Measurements from ENCODE around the gene RBM28. TPM values are rescaled to one million over a fixed set of nuclear protein-coding genes. Genes with fewer than 3 reads are reported as not detected.

The RBM28 gene
- total RNA-seq, 1 donor from 2014 or later: 40.2 TPM

DNA sequence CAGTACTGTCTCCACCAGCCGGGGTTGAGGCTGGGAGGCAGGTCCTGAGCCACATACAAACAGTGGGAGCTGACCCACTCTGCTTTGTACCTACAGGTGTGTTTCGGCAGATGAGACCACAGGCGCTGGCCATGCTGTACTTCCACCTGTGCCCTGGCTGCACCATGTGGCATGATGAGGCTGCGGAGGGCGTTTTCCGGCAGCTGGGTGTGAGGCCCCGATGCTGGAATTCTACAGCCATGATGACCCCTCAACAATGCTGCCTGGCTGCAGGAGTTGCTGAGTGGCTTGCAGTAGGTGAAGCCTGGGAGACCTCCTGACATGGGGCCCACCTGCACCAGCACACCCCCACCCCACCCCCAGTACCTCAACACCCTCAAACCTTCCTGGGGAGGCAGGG, 48.1 kb upstream of the RBM28 start:
- Histone ChIP-seq H3K9ac (ENCODE audit: low read length) (no peak overlapping the region), H3K9me3 (ENCODE audit: insufficient read depth, low read depth, low read length) (no peaks in the 10 kb centered on the region)

DNA sequence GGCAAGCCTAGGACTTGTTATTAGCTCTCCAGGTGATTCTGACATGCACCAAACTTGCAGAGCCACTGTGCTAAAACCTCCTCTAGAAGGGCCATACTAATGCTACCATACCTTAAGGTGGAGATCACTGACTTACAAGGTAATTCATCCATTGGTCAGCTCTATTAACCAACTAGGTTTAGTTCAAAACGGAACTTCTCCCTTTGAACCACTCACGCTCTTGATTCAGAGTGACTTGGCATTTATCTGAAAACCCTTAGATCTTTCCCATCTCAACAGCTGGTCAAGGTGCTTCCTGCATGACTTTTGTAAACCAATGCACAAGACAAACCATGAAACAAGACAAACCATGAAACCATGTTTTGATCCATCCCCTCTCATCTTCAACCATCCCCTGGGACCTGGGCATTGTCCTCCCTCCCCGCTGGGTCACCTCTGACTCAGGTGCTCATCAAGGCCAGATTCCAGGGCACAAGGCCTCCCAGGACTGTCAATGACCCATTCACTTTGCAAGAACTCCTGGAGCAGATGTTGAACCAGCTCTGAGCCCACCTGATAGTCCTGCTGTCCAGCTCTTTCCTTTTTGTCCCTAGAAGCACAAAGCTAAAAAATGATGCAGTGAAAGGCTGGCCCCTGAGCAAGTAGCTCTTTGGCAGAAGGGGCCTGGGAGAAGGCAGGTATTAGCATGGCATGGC, 47.3 kb upstream of the RBM28 start:
- Mint-ChIP-seq H3K4me3 (ENCODE audit: unreplicated experiment) (no peak overlapping the region), H3K9me3 (ENCODE audit: unreplicated experiment) (no peaks in the 10 kb centered on the region), H3K4me1 (ENCODE audit: low read depth, unreplicated experiment) (no peaks in the 10 kb centered on the region), H3K27ac (ENCODE audit: unreplicated experiment) (no peak overlapping the region), H3K27me3 (ENCODE audit: low read depth, unreplicated experiment) (peaks cover 45% of the 10 kb centered on the region), H3K36me3 (ENCODE audit: low read depth, unreplicated experiment) (peaks cover 4% of the 10 kb centered on the region)
- no peaks in the 10 kb centered on the region for H3K79me2 ChIP-seq (ENCODE audit: insufficient read depth, low read length)
- no peak overlapping the region for H3K9ac ChIP-seq (ENCODE audit: low read length)
- no peak for DNase-seq (ENCODE audit: low read depth)
- peaks cover 4% of the 10 kb centered on the region for H4K20me1 ChIP-seq (ENCODE audit: insufficient read depth, low read length)
- no peak overlapping the region for H3K4me3 ChIP-seq (ENCODE audit: insufficient read depth, low read depth, low read length)
- H3K4me2 ChIP-seq (ENCODE audit: low read length): no peak overlapping the region
- H3K36me3 ChIP-seq (ENCODE audit: insufficient read depth, low read length): peaks cover 2% of the 10 kb centered on the region
- H3K9me3 ChIP-seq (ENCODE audit: insufficient read depth, low read depth, low read length): no peaks in the 10 kb centered on the region
- no peak overlapping the region for H2AFZ ChIP-seq (ENCODE audit: low read depth, low read length)
- H3K27ac ChIP-seq (ENCODE audit: low read depth, low read length): no peak overlapping the region
- peaks cover 5% of the 10 kb centered on the region for H3K27me3 ChIP-seq (ENCODE audit: insufficient read depth, low read length)
- no peak for FAIRE-seq
- TF ChIP-seq EZH2 (IDR thresholded peaks at IDR 0.05; ENCODE audit: insufficient read depth, low read length) (no peak), CTCF (IDR thresholded peaks at IDR 0.05; ENCODE audit: insufficient read depth, low read depth, low read length) (no peak)
- H3K4me1 ChIP-seq (ENCODE audit: insufficient read depth, low read length): no peaks in the 10 kb centered on the region

More for the DNA sequence above, 48.1 kb upstream of the RBM28 start:
- Histone ChIP-seq H3K27ac (ENCODE audit: low read depth, low read length) (no peak overlapping the region), H4K20me1 (ENCODE audit: insufficient read depth, low read length) (peaks cover 4% of the 10 kb centered on the region), H3K27me3 (ENCODE audit: insufficient read depth, low read length) (peaks cover 5% of the 10 kb centered on the region), H3K4me2 (ENCODE audit: low read length) (no peak overlapping the region), H2AFZ (ENCODE audit: low read depth, low read length) (no peak overlapping the region), H3K4me1 (ENCODE audit: insufficient read depth, low read length) (no peaks in the 10 kb centered on the region), H3K4me3 (ENCODE audit: insufficient read depth, low read depth, low read length) (no peak overlapping the region), H3K79me2 (ENCODE audit: insufficient read depth, low read length) (no peaks in the 10 kb centered on the region), H3K36me3 (ENCODE audit: insufficient read depth, low read length) (peaks cover 3% of the 10 kb centered on the region)
- H3K27me3 Mint-ChIP-seq (ENCODE audit: low read depth, unreplicated experiment): peaks cover 40% of the 10 kb centered on the region
- no peaks in the 10 kb centered on the region for H3K4me1 Mint-ChIP-seq (ENCODE audit: low read depth, unreplicated experiment)
- DNase-seq (ENCODE audit: low read depth): no peak
- TF ChIP-seq CTCF (IDR thresholded peaks at IDR 0.05; ENCODE audit: insufficient read depth, low read depth, low read length) (no peak), EZH2 (IDR thresholded peaks at IDR 0.05; ENCODE audit: insufficient read depth, low read length) (no peak)
- peaks cover 4% of the 10 kb centered on the region for H3K36me3 Mint-ChIP-seq (ENCODE audit: low read depth, unreplicated experiment)
- H3K9me3 Mint-ChIP-seq (ENCODE audit: unreplicated experiment): no peaks in the 10 kb centered on the region
- no peak overlapping the region for H3K27ac Mint-ChIP-seq (ENCODE audit: unreplicated experiment)
- no peak overlapping the region for H3K4me3 Mint-ChIP-seq (ENCODE audit: unreplicated experiment)
- FAIRE-seq: no peak

DNA sequence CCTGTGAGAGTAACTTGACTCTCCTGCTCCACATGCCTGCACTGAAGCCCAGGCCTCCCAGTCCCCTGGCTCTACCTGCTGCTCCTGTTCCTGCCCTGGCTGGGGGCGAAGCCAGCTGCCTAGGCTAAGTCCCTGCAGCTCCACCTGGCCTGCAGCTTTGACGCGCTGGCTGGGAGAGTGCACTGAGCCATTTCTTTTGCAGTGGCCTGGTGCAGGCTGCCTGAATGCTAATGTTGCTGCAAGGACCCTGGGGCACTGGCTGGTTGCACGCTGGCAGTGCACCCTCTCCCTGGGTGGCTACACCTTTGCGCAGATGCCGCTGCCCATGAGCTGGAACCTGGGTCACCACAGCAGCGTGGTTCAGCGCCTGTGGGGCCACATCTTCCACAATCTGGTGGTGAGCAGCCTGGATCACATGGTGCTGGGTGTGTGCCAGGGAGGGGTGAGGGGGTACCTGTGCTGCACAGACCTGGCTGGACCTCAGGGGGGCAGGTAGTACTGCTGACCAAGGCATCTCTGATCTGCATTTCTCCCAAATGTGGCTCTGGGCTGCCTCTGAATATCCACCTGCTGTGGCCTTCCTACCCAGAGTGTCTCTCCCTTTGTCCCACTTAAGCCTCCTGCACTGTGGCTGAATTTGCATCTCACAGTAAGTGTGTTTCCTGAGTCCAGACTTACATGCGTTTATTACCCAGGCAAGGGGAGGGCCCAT, 46.1 kb upstream of the RBM28 start:
- H3K4me2 ChIP-seq (ENCODE audit: low read length): no peak overlapping the region
- H3K9me3 Mint-ChIP-seq (ENCODE audit: unreplicated experiment): no peaks in the 10 kb centered on the region
- H2AFZ ChIP-seq (ENCODE audit: low read depth, low read length): no peak overlapping the region
- no peak overlapping the region for H3K4me3 Mint-ChIP-seq (ENCODE audit: unreplicated experiment)
- H3K9me3 ChIP-seq (ENCODE audit: insufficient read depth, low read depth, low read length): no peaks in the 10 kb centered on the region
- no peak overlapping the region for H3K9ac ChIP-seq (ENCODE audit: low read length)
- H3K79me2 ChIP-seq (ENCODE audit: insufficient read depth, low read length): no peaks in the 10 kb centered on the region
- peaks cover 5% of the 10 kb centered on the region for H3K27me3 ChIP-seq (ENCODE audit: insufficient read depth, low read length)
- H3K4me3 ChIP-seq (ENCODE audit: insufficient read depth, low read depth, low read length): no peak overlapping the region
- H3K4me1 Mint-ChIP-seq (ENCODE audit: low read depth, unreplicated experiment): no peaks in the 10 kb centered on the region
- H4K20me1 ChIP-seq (ENCODE audit: insufficient read depth, low read length): peaks cover 4% of the 10 kb centered on the region
- TF ChIP-seq EZH2 (IDR thresholded peaks at IDR 0.05; ENCODE audit: insufficient read depth, low read length) (no peak), CTCF (IDR thresholded peaks at IDR 0.05; ENCODE audit: insufficient read depth, low read depth, low read length) (no peak)
- H3K27ac ChIP-seq (ENCODE audit: low read depth, low read length): no peak overlapping the region
- DNase-seq (ENCODE audit: low read depth) (no peak), FAIRE-seq (no peak)
- H3K36me3 ChIP-seq (ENCODE audit: insufficient read depth, low read length): peaks cover 2% of the 10 kb centered on the region
- H3K4me1 ChIP-seq (ENCODE audit: insufficient read depth, low read length): no peaks in the 10 kb centered on the region
- H3K27me3 Mint-ChIP-seq (ENCODE audit: low read depth, unreplicated experiment): peaks cover 57% of the 10 kb centered on the region
- H3K27ac Mint-ChIP-seq (ENCODE audit: unreplicated experiment): no peak overlapping the region
- H3K36me3 Mint-ChIP-seq (ENCODE audit: low read depth, unreplicated experiment): peaks cover 4% of the 10 kb centered on the region

Data from astrocyte (in vitro differentiated cells and primary cell).